ENCODE results near the gene THBS2. TPM values are rescaled to one million over a fixed set of nuclear protein-coding genes. Genes with fewer than 3 reads are reported as not detected.

THBS2 gene
- total RNA-seq, 2 donors from 2014 or later, result not detected

GRCh38 chr6:169251371-169251802 lies 2.3 kb downstream of the THBS2 start:
- no peak overlapping the region for H3K27ac Mint-ChIP-seq
- DNase-seq (no peak), ATAC-seq (no peak)

DNA sequence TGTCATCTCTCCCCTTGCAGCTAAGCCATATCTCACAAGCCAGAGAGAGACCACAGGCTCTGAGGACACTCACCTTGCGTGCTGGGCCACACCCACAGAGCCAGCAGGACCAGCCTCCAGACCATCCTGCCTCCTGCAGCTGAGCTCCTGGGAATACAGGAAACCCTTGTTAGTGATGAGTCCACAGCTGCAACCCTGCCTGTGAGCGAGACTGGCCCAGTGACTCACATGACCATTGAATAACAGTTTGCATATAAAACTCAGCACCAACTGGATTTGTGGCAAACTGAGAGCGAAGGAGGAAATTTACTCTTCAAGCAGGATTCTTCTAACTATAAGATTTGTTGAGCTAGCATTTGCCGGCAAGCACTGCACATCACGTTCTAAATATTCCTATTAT lies 3.0 kb downstream of the THBS2 start:
- Mint-ChIP-seq H3K4me3 (no peak overlapping the region), H3K27ac (no peak overlapping the region), H3K4me1 (peaks cover 9% of the 10 kb centered on the region), H3K36me3 (ENCODE audit: low read depth) (peaks cover 4% of the 10 kb centered on the region), H3K27me3 (peaks cover 56% of the 10 kb centered on the region)
- H3K9me3 ChIP-seq (ENCODE audit: control insufficient read depth, low read length, poor library complexity, severe bottlenecking), result no peaks in the 10 kb centered on the region
- no peak for ATAC-seq
- no peak for DNase-seq

More at GRCh38 chr6:169251371-169251802, 2.3 kb downstream of the THBS2 start:
- no peak overlapping the region for H3K4me3 Mint-ChIP-seq
- peaks cover 64% of the 10 kb centered on the region for H3K27me3 Mint-ChIP-seq
- H3K4me1 Mint-ChIP-seq, result peaks cover 9% of the 10 kb centered on the region
- H3K9me3 ChIP-seq (ENCODE audit: control insufficient read depth, low read length, poor library complexity, severe bottlenecking), result no peaks in the 10 kb centered on the region
- H3K36me3 Mint-ChIP-seq (ENCODE audit: low read depth), result peaks cover 4% of the 10 kb centered on the region

DNA sequence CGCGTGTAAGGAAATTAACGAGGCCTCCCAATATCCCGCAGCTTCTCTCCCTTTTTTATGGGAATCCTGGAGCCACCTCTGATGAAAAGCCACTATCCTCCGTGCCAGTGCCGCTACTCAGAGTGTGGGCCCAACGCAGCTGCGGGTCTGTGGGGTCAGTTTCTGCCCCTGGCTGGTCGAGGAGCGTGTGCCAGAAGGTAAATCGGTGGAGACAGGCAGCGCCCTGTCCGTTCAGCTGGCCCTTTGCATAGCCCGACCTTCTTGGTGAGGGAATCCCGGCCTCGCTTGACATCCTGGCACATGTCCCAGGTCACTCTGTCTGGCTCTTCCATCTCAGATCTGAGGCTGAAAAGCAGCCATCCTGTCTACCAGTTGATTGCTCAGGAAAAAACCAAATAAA lies 4.6 kb downstream of the THBS2 start:
- Mint-ChIP-seq H3K27me3 (peaks cover 45% of the 10 kb centered on the region), H3K36me3 (ENCODE audit: low read depth) (peaks cover 4% of the 10 kb centered on the region), H3K27ac (no peak overlapping the region), H3K4me3 (no peak overlapping the region), H3K4me1 (peaks cover 9% of the 10 kb centered on the region)
- H3K9me3 ChIP-seq (ENCODE audit: control insufficient read depth, low read length, poor library complexity, severe bottlenecking), result no peaks in the 10 kb centered on the region
- DNase-seq, result no peak
- ATAC-seq, result no peak

DNA sequence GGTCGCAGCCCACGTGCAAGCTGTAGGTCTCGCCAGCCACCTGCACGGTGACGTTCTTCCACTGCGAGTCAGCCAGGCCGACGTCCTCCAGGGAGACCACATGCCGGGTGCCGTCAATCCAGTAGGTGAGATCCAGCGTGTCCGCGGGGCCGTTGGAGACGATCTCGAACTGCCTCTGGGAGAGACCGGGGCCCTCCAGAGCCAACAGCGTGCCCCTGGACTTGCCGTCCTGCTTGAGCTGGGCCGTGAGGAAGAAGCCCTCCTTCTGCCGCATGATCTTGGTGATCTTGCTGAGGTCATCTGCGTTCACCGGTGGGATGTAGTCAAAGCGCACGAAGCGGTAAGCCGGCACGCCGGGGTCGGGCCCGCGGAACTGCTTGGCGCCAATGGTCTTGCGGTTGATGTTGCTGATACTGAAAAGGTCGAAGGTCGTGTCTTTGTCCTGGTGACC lies 5.1 kb downstream of the THBS2 start:
- ATAC-seq, result no peak
- peaks cover 6% of the 10 kb centered on the region for H3K4me1 Mint-ChIP-seq
- peaks cover 4% of the 10 kb centered on the region for H3K36me3 Mint-ChIP-seq (ENCODE audit: low read depth)
- no peak overlapping the region for H3K27ac Mint-ChIP-seq
- no peak for DNase-seq
- H3K9me3 ChIP-seq (ENCODE audit: control insufficient read depth, low read length, poor library complexity, severe bottlenecking), result no peaks in the 10 kb centered on the region
- no peak overlapping the region for H3K4me3 Mint-ChIP-seq
- H3K27me3 Mint-ChIP-seq, result peaks cover 40% of the 10 kb centered on the region

DNA sequence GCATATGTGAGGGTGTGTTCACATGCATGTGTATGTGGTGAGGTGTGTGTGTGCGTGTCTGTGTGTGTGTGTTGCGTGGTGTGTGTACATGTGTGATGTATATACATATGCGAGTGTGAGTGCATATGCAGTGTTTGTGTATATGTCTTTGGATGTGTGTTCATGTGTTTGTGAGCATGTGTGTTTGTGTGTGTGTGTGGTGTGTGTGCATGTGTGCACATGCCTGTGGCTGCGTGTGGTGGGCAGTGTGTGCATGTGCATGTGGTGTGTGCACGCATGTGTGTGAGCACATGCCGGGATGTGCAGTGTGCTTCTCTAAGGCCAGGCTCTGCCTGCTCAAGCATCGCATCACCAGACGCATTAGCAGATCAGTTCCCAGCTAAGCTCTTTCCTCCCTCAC lies 5.7 kb downstream of the THBS2 start:
- H3K36me3 Mint-ChIP-seq (ENCODE audit: low read depth), result peaks cover under 1% of the 10 kb centered on the region
- ATAC-seq, result no peak
- no peaks in the 10 kb centered on the region for H3K9me3 ChIP-seq (ENCODE audit: control insufficient read depth, low read length, poor library complexity, severe bottlenecking)
- H3K4me1 Mint-ChIP-seq, result peaks cover under 1% of the 10 kb centered on the region
- H3K4me3 Mint-ChIP-seq, result no peak overlapping the region
- peaks cover 34% of the 10 kb centered on the region for H3K27me3 Mint-ChIP-seq
- no peak overlapping the region for H3K27ac Mint-ChIP-seq
- no peak for DNase-seq

- H3K36me3 Mint-ChIP-seq (ENCODE audit: low read depth), result no peaks in the 10 kb centered on the region
- H3K4me3 Mint-ChIP-seq, result no peak overlapping the region
- H3K4me1 Mint-ChIP-seq, result no peaks in the 10 kb centered on the region
- DNase-seq (no peak), ATAC-seq (no peak)
- peaks cover 29% of the 10 kb centered on the region for H3K27me3 Mint-ChIP-seq
- H3K9me3 ChIP-seq (ENCODE audit: control insufficient read depth, low read length, poor library complexity, severe bottlenecking), result no peaks in the 10 kb centered on the region
- no peak overlapping the region for H3K27ac Mint-ChIP-seq
Measured at GRCh38 chr6:169247419-169247818, 6.2 kb downstream of the THBS2 start.

DNA sequence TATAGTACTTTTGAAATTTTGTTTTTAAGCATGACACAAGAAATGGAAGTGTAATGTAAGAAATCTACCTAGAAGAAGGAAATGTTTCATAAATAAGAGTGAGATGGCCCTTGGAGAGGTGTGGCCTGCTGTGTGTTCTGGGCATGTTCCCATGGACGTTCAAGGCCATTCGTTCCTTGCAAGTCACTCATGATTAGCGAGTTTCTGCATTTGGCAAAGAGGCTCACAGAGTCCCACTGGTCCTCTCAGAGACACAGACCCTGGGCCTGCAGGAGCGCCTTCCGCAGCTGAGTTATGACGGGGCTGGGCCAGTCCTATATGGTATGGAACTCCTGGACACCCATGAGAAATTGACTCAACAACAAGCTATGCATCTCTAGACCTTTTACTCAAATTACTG lies 7.2 kb downstream of the THBS2 start:
- no peak overlapping the region for H3K27ac Mint-ChIP-seq
- H3K4me1 Mint-ChIP-seq, result no peaks in the 10 kb centered on the region
- H3K4me3 Mint-ChIP-seq, result no peak overlapping the region
- peaks cover 2% of the 10 kb centered on the region for H3K36me3 Mint-ChIP-seq (ENCODE audit: low read depth)
- ATAC-seq, result no peak
- no peak for DNase-seq
- H3K9me3 ChIP-seq (ENCODE audit: control insufficient read depth, low read length, poor library complexity, severe bottlenecking), result no peaks in the 10 kb centered on the region
- peaks cover 19% of the 10 kb centered on the region for H3K27me3 Mint-ChIP-seq

GRCh38 chr6:169244684-169245383 lies 8.8 kb downstream of the THBS2 start:
- ATAC-seq (no peak), DNase-seq (no peak)
- H3K27ac Mint-ChIP-seq, result no peak overlapping the region
- H3K9me3 ChIP-seq (ENCODE audit: control insufficient read depth, low read length, poor library complexity, severe bottlenecking), result no peaks in the 10 kb centered on the region
- H3K27me3 Mint-ChIP-seq, result peaks cover 10% of the 10 kb centered on the region
- H3K36me3 Mint-ChIP-seq (ENCODE audit: low read depth), result peaks cover 2% of the 10 kb centered on the region
- H3K4me1 Mint-ChIP-seq, result no peaks in the 10 kb centered on the region
- no peak overlapping the region for H3K4me3 Mint-ChIP-seq

- no peaks in the 10 kb centered on the region for H3K9me3 ChIP-seq (ENCODE audit: control insufficient read depth, low read length, poor library complexity, severe bottlenecking)
- Mint-ChIP-seq H3K4me3 (no peak overlapping the region), H3K4me1 (no peaks in the 10 kb centered on the region), H3K27me3 (peaks cover 15% of the 10 kb centered on the region), H3K36me3 (ENCODE audit: low read depth) (peaks cover 2% of the 10 kb centered on the region), H3K27ac (no peak overlapping the region)
- DNase-seq, result no peak
- no peak for ATAC-seq
Measured at GRCh38 chr6:169243661-169244060, 10.0 kb downstream of the THBS2 start.

- ATAC-seq, result no peak
- Mint-ChIP-seq H3K27ac (no peak overlapping the region), H3K4me3 (no peak overlapping the region), H3K36me3 (ENCODE audit: low read depth) (peaks cover 2% of the 10 kb centered on the region), H3K4me1 (no peaks in the 10 kb centered on the region), H3K27me3 (peaks cover 15% of the 10 kb centered on the region)
- no peak for DNase-seq
- H3K9me3 ChIP-seq (ENCODE audit: control insufficient read depth, low read length, poor library complexity, severe bottlenecking), result no peaks in the 10 kb centered on the region
Measured at GRCh38 chr6:169243186-169243585, 10.5 kb downstream of the THBS2 start.

DNA sequence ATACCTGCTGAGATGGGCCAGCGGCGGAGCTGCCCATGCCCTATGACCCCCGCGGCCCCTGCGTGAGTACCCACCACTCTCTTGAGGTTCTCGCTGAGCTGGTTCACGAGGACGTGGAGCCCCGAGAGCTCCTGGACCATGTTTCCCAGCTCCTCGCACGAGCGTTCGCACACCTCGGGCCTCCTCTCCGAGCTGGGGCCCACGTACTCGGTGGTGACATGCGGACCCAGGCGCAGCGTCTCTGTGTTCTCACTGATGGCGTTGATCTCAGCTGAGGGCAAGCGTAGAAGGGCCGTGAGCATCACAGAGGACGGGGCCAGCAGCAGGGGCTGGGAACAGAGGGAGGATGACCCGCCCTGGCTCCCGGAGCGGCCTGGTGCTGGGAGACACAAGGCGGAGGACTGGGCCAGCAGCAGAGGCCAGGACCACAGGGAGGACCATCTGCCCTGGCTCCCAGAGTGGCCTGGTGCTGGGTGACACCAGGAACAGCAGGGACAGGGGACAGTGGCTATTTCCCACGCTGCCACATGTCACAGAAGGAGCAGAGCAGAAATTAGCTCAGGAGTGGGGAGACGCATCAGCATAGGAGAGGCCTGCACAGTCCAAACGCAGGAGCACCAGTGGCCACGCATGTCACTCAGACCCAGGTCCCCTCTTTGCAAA lies 11.8 kb downstream of the THBS2 start:
- H3K36me3 Mint-ChIP-seq (ENCODE audit: low read depth), result peaks cover 2% of the 10 kb centered on the region
- no peaks in the 10 kb centered on the region for H3K9me3 ChIP-seq (ENCODE audit: control insufficient read depth, low read length, poor library complexity, severe bottlenecking)
- ATAC-seq, result no peak
- no peak for DNase-seq
- H3K4me1 Mint-ChIP-seq, result no peaks in the 10 kb centered on the region
- peaks cover 15% of the 10 kb centered on the region for H3K27me3 Mint-ChIP-seq
- H3K4me3 Mint-ChIP-seq, result no peak overlapping the region
- H3K27ac Mint-ChIP-seq, result no peak overlapping the region

DNA sequence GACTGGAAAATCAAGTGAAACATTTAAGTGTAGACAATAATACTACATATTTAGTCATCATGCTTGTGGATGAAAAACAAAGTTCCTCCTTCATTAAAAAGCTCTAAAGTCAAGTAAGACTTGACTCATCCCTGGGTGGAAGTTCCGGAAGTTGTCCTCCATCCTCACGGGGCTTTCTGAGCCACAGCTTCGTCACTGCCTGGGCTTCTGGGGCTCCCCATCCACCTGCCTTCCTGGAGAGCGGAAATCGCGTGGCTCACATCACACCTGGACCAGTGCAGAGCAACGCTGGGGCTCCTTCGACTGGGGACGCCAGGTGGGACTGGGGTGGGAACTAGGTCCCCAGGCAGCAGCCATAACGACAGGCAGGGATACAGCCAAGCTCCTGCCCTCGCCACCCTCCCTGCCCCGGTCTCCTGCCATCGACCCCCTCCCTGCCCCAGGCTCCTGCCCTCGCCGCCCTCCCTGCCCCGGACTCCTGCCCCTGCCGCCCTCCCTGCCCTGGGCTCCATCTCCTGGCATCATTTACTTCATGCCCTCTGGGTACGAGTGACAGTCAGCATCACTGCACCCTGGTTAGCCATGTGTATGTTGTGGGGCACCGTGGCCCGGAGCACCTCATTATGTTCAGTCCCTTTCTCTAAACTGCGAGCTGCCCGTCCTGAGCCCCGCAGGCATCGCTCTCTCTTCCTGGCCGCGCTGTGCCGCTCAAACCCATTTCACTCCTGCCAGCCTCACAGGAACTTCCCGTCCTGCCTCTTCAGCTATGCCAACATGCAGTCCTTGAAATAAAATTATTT lies 12.9 kb downstream of the THBS2 start:
- no peak overlapping the region for H3K4me3 Mint-ChIP-seq
- H3K4me1 Mint-ChIP-seq, result no peaks in the 10 kb centered on the region
- DNase-seq (no peak), ATAC-seq (no peak)
- peaks cover 2% of the 10 kb centered on the region for H3K36me3 Mint-ChIP-seq (ENCODE audit: low read depth)
- H3K9me3 ChIP-seq (ENCODE audit: control insufficient read depth, low read length, poor library complexity, severe bottlenecking), result no peaks in the 10 kb centered on the region
- H3K27me3 Mint-ChIP-seq, result peaks cover 15% of the 10 kb centered on the region
- H3K27ac Mint-ChIP-seq, result no peak overlapping the region

- peaks cover 14% of the 10 kb centered on the region for H3K27me3 Mint-ChIP-seq
Measured at GRCh38 chr6:169240125-169240524, 13.5 kb downstream of the THBS2 start.

More at GRCh38 chr6:169240125-169240524, 13.5 kb downstream of the THBS2 start:
- Mint-ChIP-seq H3K4me3 (no peak overlapping the region), H3K36me3 (ENCODE audit: low read depth) (peaks cover 2% of the 10 kb centered on the region), H3K27ac (no peak overlapping the region), H3K4me1 (no peaks in the 10 kb centered on the region)
- H3K9me3 ChIP-seq (ENCODE audit: control insufficient read depth, low read length, poor library complexity, severe bottlenecking), result no peaks in the 10 kb centered on the region
- ATAC-seq, result no peak
- DNase-seq, result no peak

Data from T-helper 17 cell (primary cell).